ENCODE data around the gene TRIM31.
"Not testable (repeated sequence)": the region's sequence is repeated elsewhere in the genome, so short reads cannot be mapped to it uniquely, and the experiment has no call there.

Gene TRIM31

GRCh38 chr6:30147096-30147495, 34.2 kb upstream of the TRIM31 start:
- DNase-seq: no peak

DNA sequence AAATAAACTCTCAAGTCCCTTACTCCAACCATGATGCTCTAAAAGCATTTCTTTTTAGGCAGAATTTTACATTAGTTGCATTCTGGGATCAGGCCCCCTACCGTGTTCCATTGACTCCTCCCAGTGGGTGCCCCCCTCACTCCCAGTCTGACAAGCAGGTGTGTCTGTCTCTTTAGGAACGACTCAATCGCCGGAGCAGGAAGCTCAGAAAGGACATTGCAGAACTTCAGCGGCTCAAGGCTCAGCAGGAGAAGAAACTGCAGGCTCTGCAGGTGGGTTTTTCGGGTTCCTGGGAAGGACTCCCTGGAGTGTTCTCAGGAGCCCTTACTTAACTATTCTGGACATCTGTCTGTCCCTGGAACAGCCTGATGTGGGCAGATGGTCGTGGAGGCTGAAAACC, 32.9 kb upstream of the TRIM31 start:
- no peak for DNase-seq

GRCh38 chr6:30144811-30145210, 31.9 kb upstream of the TRIM31 start:
- no peak for DNase-seq

GRCh38 chr6:30143780-30144179, 30.9 kb upstream of the TRIM31 start:
- DNase-seq: no peak

DNA sequence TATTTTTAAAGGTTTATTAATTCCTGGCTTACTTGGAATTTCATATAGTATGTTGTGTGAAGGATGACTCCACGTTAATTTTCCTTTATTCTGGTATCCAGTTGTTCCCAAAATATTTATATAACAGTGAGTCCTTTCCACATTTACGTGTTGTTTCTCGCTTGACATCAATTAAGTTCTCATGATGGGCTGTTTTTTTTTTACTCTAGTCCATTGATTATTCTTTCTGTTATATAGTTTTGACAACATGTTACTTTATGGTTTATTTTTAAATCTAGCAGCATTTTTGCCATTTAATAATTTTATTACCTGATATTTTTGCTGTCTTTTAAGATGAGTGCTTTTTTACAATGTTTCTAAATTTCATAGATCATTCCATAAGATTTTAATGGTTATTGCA, 29.8 kb upstream of the TRIM31 start:
- DNase-seq: no peak

GRCh38 chr6:30140240-30140639, 27.4 kb upstream of the TRIM31 start:
- DNase-seq: not testable (repeated sequence)

DNA sequence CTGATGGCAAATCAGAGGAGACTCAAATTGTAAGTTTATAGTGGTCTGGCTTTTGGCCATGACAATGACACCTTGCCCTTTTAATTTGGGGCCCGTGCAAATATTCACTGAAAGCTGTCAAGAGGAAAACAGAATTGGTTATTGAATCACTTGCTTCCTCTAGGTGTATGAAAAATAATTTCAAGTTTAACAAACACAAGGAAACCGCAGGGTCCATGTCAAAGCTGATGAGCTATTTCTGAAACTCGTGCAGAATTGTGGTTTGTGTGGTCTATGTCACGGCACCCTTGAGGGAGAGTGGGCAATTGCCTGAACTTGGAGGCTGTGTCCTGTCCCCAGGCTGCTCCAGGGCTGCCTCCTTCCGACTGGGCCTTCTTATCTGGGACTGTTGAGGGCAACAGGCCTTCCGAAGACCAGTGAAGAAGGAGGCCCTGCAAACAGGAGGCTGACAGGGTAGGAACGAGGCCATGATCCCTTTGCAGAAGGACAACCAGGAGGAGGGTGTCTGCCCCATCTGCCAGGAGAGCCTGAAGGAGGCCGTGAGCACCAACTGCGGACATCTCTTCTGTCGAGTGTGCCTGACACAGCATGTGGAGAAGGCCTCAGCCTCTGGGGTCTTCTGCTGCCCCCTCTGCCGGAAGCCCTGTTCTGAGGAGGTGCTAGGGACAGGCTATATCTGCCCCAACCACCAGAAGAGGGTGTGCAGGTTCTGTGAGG, 23.8 kb upstream of the TRIM31 start:
- no peak for DNase-seq

DNA sequence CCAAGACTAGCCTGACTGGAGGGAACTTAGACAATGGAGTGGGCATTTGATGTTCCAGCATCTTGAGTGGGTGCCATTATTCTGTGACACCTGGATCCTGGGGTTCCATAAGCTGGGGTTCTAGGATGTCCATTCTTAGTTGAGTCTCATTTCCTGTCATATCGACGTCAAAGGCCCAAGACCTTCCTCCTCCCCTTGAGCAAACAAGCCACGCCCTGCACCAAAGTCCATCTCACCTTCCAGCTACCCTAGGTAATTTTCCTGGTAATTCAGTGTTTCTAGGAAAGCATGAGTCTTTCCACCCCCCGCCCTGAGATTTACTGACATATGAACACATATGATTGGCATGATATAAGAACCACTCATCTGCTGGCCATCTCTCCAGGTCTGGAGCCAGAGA, 22.9 kb upstream of the TRIM31 start, which contains the start of gene TRIM40:
TSS of gene TRIM40 (plus strand) at position 384 of the 400 bp plus-strand sequence. CDS start 897 bp downstream, outside the sequence.
- no peak for DNase-seq

- no peak for DNase-seq
Observed at GRCh38 chr6:30135147-30135546, 22.3 kb upstream of the TRIM31 start.

- DNase-seq: no peak
Observed at GRCh38 chr6:30131947-30132497, 19.1 kb upstream of the TRIM31 start.

DNA sequence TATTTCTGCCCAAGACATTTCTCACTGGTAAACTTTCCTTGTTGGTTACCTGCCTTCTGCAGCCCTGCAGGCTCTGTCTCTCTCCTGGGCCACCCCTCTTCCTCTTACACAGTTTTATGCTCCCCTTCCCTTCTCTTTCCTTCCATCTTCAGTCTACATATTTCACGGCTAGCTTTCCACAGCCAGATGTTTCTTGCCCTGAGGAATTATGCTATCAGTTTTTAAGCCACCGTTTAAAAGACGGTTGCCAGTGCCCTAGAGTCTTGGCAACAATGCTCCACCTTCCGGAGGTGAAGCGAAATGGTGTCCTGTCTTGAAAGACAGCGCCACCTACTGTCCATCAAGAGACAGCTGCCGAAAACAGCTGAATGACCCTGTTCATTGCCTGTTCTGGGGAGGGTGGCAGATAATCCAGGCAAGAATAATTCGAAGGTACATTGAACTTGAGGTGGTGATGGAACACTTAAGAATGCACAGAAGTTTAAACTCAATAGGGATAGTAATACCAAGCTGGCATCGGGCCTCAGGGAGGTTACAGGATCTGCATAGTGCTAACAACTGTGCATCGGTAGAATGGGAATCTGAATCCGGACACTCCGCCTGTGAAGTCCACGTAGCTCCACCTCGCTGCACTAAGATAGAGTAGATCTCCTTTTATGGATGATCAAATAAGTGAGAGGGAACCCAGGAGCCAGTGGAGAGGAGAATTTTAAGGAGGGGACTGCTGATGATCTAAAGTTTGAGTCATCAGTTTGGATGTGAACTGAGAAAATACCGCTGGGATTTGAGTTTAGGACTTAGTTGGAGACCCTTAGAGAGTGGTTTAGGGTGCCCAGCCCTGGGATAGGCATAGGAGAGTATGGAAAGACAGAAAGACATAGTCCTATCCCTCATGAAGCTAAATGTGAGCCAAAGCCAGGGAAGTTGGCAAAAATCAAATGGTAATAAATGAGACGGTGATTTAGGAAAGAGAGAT, 18.3 kb upstream of the TRIM31 start:
- DNase-seq: peak; percentile 78 to 87

- DNase-seq: no peak
Observed at GRCh38 chr6:30130179-30130679, 17.3 kb upstream of the TRIM31 start.

- DNase-seq: no peak
Observed at GRCh38 chr6:30129265-30130178, 16.6 kb upstream of the TRIM31 start.

- no peak for DNase-seq
Observed at GRCh38 chr6:30127238-30128093, 14.6 kb upstream of the TRIM31 start.

- no peak for DNase-seq
Observed at GRCh38 chr6:30122515-30122914, 9.6 kb upstream of the TRIM31 start.

GRCh38 chr6:30121446-30122366, 8.8 kb upstream of the TRIM31 start:
- DNase-seq: no peak

GRCh38 chr6:30118691-30119090, 5.8 kb upstream of the TRIM31 start:
- DNase-seq: not testable (repeated sequence)

DNA sequence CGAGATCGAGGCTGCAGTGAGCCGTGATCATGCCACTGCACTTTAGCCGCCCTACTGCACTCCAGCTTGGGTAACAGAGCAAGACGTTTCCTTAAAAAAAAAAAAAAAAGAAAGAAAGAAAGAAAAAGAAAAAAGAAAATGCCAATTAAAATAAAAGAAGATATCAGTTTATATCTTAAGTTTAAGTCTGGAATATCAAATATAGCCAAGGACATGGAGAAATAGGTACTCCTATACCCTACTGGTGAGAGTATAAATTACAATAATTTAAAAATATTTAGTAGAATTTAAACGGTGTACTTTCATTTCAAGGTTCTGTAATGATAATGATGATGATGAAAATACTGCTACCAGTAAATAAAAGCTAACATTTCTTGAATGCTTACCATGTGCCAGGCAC, 3.8 kb upstream of the TRIM31 start:
- DNase-seq: no peak

- DNase-seq: no peak
Observed at GRCh38 chr6:30113841-30114240, 951 bp upstream of the TRIM31 start.

GRCh38 chr6:30112402-30112994, 392 bp downstream of the TRIM31 start:
- no peak for DNase-seq

Data from CD4-positive, alpha-beta T cell treated with Interferon alpha-2 for 1 hour (primary cell).